IPS-11a (cell line): Measurements from ENCODE around the gene ENO2.
"Not testable (repeated sequence)": the region's sequence is repeated elsewhere in the genome, so short reads cannot be mapped to it uniquely, and the experiment has no call there.

Source experiments
- H3K4me3 ChIP-seq: one replicate; pipeline ENCODE4 v1.5.1; 2013; ENCODE audit warnings: low read depth, low read length, control low read depth

Gene ENO2

DNA sequence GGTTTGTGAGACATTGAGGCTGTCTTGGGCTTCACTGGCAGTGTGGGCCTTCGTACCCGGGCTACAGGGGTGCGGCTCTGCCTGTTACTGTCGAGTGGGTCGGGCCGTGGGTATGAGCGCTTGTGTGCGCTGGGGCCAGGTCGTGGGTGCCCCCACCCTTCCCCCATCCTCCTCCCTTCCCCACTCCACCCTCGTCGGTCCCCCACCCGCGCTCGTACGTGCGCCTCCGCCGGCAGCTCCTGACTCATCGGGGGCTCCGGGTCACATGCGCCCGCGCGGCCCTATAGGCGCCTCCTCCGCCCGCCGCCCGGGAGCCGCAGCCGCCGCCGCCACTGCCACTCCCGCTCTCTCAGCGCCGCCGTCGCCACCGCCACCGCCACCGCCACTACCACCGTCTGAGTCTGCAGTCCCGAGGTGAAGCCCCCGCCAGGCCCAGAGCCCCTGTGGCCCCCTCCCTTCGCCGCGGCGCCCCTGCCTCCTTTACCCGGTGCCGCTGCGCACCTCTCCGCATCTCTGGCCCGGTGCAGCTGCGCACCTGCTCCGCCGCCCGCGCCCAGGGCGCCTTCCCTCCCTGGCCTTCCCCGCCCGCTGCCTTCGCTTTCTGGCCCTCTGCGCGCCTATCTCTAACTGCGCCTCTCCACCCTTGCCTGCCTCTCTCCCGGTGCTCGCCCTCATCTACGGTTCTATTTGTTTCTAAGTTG, at the start of gene ENO2:
Gene ENO2, plus strand, starts transcription at position 335 of the 701 bp plus-strand sequence. CDS start 1,253 bp downstream, outside the sequence.
- peak within 1 kb of the TSS; percentile 67 for H3K4me3 ChIP-seq

DNA sequence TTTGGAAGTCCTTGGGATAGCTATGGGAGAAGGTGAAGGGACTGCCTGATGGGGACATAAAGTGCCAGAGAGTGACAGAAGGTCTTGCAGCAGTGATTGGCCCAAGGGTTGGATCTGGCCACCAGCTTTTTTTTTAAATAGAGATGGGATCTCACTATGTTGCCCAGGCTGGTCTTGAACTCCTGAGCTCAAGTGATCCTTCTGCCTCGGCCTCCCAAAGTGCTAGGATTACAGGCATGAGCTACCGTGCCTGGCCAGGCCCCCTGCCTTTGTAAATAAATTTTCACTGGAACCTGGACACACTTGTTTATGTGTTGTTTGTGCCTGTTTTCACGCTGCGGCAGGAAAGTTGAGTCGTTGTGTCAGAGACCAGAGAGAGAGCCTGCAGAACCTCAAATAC, 49.1 kb upstream of the ENO2 start:
- not testable (repeated sequence) for H3K4me3 ChIP-seq

DNA sequence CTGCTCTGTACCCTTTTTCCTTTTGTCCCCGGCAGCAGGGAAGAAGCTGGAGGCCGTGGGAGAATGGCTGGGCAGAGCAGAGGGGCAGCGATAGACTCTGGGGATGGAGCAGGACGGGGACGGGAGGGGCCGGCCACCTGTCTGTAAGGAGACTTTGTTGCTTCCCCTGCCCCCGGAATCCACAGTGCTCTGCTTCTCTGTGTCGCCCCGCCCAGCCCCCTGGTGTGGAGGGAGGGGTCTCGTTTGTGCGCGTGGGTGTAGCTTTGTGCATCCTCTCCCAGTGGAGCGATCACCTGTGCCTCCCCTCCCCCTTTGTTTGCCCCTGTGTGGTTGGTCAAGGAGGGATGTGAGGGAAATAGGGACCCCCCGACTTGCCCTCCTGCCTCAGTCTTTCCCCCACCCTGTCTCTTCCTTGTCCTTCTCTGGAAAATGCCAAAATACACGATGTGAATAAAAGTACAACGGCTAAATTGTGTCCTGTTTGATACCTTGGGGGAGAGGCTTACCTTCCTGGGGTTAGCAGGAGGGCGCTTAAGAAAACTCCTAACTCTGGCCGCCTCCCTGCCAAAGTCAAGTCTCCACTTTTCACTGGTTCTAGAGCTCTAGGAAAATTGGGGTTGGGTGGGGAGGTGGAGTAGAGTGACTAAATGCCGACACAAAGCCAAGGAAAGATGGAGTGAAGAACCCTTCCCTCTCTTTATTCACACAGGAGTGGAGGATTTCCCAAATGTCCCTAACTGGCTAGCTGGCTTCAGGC, 48.0 kb upstream of the ENO2 start:
- H3K4me3 ChIP-seq: peak overlapping the region; percentile 54

DNA sequence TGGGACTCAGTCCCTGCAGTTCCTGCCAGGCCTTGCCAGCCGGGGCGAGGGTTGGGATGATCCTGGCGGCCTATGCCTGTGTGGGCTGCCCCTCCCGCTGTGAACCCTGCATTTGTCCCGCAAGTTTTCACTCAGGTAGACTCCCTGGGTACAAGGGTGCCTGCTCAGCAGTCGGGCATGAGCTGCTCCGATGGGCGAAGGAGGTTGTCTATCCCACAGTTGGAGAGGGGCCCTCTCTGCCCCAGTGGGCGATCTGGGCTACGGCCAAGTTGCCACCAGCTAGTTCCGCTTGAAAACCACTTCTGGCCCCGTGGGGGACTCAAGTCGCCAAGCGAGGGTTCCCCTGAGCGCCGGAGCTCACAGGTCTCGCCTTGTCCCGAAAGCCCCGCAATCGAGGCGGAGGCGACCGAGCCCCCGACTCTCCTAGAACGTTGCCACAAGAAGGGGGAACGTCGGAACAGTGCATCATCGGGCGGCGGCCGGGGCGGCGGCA, 47.4 kb upstream of the ENO2 start:
- H3K4me3 ChIP-seq: peak overlapping the region; percentile 54

DNA sequence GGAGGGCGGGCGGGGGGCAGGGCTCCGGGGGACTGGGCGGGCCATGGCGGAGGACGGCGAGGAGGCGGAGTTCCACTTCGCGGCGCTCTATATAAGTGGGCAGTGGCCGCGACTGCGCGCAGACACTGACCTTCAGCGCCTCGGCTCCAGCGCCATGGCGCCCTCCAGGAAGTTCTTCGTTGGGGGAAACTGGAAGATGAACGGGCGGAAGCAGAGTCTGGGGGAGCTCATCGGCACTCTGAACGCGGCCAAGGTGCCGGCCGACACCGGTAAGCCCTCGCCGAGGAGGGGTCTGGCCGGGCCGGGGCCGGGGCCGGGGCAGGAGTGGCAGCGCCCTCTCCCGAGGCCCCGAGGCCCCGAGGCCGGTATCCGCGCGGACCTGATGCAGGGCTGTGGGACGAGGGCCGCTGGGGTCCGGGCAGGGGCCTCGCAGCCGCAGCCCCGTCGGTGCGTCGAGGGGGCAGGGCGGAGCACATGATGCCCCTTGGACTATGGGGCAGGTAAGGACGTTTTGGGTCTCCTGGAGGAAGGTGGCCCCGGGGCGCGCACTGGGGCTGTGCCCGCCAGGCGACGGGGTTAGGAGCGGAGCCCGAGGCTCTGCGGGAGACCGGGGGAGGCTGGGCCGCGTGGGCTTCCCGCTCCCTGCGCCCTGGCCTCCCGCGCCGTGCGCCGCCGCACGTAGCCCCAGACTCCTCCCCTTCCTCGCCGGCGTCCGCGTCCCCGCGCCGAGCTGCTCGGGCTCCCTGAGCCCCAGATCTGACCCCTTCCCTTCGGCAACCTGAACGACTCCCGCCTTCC, 46.8 kb upstream of the ENO2 start, which contains the start of gene TPI1:
Gene TPI1, plus strand, starts transcription at position 119 of the 798 bp plus-strand sequence. Its CDS starts 36 bp downstream, at position 155.
- peak within 1 kb of the TSS; percentile 98 for H3K4me3 ChIP-seq

DNA sequence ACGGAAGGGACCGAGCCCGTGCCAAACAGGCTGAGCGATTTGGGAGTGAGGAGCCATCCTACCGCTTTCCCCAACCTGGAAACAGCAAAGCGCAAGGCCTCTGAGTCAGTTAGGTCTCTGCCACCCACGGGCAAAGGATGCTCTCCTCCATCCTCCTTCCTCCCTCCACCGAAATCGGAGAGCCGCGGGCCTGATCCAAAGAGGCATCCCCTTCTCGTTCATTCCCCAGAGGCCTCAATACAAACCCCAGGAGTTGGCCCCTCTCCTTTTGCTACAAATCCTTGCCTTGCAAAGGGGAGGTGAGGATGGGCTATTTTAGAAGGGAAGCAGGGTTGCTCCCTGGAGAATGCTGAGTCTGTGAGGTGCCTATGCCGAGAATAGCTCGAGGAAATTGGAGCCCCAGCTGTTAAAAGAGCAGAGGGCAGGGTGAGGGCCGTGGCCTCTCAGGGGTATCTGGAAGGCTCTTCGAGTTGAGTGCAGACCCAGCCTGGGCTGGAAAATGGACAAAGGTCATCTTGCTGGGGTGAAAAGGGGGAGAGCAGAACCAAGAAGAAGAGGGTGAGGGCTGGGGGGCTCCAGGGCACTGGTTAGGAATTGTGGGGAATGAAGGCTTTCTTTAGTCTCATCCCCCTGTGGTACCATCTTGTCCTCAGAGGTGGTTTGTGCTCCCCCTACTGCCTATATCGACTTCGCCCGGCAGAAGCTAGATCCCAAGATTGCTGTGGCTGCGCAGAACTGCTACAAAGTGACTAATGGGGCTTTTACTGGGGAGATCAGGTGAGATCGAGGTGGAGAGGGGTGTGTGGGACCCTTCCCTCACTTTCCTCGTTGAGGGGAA, 46.0 kb upstream of the ENO2 start:
- peak overlapping the region; percentile 98 for H3K4me3 ChIP-seq

DNA sequence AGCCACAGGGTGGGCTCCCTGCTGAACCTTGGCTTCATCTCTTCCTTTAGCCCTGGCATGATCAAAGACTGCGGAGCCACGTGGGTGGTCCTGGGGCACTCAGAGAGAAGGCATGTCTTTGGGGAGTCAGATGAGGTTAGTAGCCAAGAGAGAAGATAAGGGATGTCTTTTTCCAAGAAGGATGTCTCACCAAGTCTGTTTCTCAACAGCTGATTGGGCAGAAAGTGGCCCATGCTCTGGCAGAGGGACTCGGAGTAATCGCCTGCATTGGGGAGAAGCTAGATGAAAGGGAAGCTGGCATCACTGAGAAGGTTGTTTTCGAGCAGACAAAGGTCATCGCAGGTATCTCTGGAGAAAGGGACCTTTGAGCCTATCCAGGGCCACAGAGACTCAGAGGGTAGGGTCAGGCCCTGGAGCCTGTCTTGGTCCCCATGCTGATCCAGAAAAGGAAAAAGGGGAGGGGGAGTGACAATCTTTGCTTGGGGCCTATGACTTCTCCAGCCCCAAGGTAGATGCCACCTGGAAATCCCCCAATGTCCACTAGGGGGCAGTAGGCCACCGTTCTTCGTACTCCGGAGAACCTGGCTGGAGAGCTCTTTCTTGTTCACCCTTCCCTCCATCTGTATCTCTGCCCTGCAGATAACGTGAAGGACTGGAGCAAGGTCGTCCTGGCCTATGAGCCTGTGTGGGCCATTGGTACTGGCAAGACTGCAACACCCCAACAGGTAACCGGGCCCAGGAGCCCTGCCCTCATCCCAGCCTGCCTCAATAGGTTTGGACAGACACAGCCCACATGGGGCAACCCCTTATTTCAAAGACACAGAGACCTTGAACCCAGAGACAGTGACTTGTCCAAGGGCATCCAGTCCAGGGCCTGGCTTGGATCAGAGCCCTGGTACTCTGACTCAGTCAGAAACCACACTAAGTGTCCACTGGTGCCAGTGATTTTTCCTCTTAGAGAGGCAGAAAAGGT, 45.0 kb upstream of the ENO2 start:
- H3K4me3 ChIP-seq: peak overlapping the region; percentile 98

DNA sequence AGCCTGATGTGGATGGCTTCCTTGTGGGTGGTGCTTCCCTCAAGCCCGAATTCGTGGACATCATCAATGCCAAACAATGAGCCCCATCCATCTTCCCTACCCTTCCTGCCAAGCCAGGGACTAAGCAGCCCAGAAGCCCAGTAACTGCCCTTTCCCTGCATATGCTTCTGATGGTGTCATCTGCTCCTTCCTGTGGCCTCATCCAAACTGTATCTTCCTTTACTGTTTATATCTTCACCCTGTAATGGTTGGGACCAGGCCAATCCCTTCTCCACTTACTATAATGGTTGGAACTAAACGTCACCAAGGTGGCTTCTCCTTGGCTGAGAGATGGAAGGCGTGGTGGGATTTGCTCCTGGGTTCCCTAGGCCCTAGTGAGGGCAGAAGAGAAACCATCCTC, 44.1 kb upstream of the ENO2 start:
- not testable (repeated sequence) for H3K4me3 ChIP-seq

DNA sequence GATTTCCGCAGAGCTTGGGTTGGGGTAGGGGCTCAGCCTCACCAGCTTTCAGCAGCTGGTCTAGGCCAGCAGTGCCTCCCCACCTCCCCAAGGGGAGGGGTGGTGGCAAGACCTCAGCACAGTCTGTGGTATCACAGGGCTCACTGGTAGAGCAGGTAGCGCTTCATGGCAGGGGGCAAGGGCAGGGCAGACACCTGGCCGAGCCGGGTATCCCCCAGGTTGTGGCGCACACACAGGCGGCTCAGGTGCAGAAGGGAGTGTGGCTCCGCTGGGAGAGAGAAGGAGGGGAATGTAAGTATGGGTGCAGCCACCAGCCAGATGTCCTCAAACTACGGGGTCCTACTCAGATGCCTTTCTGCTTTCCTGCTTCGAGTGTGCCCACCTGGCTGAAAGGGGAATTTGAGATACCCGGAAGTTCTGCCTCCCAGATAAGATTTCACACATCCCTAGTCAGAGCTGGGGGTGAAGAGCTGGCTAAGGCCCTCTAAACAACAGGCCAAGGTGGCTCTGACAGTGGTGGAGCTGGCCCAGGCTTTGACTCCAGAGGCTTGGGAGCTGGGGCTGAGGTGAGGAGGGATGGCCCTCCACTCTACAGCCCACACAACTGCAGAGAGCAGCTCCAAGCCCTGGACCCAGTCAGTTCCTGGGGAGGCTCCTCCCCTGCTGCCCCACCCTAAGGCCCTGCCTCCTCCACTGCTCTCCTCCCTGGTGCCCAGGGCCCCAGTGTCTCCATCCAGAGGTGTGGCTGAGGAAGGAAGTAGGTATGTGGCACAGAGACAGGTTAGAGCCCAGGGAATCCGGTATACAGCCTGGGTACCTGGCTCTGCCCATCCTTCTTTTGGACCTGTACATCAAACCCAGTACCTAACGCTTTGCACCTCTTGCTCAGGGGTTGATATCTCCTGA, 43.1 kb upstream of the ENO2 start:
- H3K4me3 ChIP-seq: peak overlapping the region; percentile 77

DNA sequence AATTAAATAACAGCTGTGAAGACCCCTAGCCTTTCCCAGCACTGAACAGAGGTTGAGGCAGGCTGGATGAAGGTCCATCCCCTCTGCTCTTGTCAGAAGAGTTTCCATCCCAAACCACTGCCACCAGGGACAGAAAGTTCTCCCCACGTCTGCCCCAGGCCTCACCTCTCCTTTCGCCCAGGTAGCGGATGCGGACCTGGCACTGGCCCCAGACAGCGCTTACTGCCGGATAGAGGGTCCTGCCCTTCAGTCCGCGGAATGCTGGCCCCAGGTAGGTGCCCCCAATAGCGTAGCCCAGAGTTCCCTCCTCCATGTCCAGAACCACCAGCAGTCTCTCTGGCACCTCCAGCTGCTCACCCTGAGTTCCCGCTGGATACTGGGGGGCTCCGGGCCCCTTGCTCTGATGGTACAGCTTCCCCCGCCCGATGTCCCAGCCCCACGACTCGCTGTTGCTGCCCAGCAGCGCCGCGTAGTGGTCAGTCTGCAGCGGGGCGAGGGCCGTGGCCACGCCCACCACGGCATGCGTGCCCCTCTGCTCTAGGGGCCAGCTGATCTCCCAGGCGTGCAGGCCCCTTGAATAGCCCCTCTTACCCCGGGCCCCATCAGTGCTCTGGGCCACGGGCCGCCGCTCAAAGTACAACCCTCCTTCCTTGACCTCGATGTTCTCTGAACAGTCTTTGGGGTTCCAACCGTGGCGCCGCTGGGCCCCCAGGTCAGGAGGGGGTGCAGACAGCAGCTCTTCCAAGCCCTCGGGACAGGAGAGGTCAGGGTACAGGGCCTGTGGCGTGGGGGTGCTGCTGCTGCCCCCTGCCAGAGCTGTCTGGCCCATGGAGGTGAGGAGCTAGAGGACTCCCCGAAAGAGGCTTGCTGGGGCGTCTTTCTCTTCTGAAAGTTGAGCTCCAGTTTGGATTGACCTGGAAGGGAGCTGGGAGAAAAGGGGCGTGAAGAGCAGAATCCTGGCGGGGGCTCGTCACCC, 42.0 kb upstream of the ENO2 start:
- H3K4me3 ChIP-seq: peak overlapping the region; percentile 77

DNA sequence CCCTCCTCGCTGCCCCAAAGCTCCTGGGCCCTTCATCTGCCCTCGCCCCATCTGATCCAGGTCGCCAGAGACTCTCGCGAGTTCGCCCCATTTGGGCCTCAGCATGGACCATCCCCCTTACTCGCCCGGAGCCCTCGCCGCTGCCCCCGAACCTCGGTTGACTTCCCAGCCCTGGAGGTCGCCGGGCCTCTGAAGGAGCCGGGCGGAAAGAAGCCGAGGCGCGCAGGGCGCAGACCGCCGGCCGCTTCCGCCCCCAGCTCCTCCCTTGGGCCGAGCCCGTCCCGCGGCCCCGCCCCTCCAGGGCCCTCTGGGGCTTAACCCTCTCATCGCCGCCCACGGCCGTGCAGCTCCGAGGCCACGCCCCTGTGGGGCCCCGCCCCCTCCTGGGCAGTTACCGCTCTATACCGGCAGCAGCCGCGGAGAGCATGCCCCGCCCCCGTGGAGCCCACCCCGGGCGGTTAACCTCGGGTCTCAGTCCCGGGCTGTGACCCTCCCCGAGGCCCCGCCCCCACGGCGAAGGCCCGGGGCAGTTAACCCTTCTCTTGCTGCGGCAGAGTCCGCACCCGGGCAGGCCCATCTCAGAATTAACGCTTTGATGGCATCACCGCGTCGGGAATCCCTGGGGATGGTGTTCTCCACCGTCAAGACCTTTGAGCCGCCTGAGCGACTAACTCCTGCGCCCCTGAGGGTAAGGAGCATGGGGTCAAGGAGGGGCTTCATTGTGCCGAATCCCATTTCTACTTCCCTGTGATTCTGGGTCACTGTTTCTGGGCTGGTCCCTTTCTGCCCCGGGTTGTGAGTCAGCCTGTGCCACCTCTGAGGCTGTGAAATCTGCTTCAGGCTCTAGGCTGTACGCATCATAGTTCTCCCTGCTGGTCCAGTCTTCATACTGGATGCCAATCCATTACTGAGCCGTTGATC, 41.0 kb upstream of the ENO2 start, which contains the start of gene SPSB2:
Gene SPSB2, minus strand, starts transcription at position 210 of the 921 bp plus-strand sequence. CDS start 402 bp downstream, outside the sequence.
- H3K4me3 ChIP-seq: peak within 1 kb of the TSS; percentile 77

DNA sequence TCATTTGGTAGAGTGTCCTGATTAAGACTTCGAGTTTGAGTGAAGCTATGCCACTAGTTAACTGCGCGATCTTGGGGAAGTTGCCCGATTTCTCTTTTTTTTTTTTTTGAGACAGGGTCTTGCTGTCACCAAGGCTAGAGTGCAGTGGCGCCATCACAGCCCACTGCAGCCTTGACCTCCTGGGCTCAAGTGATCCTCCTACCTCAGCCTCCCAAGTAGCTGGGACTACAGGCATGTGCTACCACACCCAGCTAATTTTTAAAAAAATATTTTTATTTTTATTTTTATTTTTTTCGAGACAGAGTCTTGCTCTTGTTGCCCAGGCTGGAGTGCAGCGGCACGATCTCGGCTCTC, 40.4 kb upstream of the ENO2 start:
- peak overlapping the region; percentile 39 for H3K4me3 ChIP-seq

DNA sequence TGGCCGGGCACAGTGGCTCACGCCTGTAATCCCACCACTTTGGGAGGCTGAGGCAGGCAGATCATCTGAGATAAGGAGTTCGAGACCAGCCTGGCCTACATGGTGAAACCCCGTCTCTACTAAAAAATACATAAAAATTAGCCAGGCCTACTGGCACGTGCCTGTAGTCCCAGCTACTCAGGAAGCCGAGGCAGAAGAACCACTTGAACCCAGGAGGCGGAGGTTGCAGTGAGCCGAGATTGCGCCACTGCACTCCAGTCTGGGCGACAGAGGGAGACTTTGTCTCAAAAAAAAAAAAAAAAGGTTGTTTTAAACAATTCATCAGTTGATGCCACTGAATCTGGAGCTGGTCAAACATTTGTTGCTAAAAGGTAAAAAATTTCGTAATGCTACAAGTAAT, 34.6 kb upstream of the ENO2 start:
- not testable (repeated sequence) for H3K4me3 ChIP-seq

DNA sequence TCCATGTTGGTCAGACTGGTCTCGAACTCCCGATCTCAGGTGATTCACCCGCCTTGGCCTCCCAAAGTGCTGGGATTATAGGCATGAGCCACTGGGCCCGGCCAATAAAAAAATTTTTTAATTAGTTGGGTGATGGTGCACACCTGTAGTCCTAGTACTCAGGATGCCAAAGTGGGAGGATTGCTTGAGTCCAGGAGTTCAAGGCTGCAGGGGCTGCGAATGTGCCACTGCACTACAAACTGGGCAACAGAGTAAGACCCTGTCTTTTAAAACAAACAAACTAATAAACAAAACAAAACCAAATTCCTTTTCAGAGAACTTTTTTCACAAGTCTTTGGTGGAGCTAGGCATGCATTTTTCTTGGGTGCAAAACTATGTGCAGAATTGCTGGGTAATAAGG, 31.1 kb upstream of the ENO2 start:
- H3K4me3 ChIP-seq: no peak overlapping the region

DNA sequence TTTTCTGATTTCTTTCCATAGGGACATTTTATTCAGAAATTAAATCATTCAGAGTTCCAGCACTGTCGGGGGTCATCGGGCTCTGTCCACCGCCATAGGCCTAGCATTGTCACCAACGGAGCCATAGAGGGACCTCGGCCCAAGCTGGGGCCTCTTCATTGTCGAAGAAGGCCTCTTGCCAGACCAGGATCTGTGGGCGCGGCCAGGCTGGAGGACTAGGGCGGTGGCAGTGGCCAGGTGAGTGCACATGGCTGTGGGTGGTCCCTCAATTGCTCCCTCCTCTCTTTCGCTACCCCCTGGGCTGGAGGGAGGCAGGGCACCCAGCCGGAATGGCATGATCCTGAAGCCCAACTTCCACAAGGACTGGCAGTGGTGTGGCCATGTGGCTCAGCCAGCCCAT, 30.7 kb upstream of the ENO2 start:
- no peak overlapping the region for H3K4me3 ChIP-seq

DNA sequence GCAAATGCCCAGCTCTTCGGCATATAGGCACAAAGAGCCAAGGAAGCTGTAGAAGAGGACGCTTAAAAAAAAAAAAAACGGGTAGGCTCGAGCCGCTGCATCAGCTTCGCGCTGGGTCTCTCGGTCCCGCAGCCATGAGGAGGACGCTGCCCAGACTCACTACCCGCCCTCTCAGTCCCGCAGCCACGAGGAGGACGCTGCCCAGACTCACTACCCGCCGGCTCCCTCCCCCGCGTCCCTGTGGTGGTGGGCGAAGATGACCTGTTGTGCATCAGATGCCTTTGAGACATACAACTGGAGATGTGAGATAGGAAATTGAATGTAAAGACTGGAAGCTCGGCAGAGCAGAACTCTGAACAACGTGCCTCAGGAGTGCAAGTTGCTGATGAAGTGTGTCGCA, 29.8 kb upstream of the ENO2 start:
- H3K4me3 ChIP-seq: no peak overlapping the region
